T-helper 1 cell (primary cell): ENCODE results near the gene FOXP2.
"Not testable (repeated sequence)": the region's sequence is repeated elsewhere in the genome, so short reads cannot be mapped to it uniquely, and the experiment has no call there.

Source experiments
- DNase-seq, 5 donors: peaks; one replicate each; pipeline ENCODE4 v3.0.0-alpha.2; 2012 to 2020

FOXP2 gene

DNA sequence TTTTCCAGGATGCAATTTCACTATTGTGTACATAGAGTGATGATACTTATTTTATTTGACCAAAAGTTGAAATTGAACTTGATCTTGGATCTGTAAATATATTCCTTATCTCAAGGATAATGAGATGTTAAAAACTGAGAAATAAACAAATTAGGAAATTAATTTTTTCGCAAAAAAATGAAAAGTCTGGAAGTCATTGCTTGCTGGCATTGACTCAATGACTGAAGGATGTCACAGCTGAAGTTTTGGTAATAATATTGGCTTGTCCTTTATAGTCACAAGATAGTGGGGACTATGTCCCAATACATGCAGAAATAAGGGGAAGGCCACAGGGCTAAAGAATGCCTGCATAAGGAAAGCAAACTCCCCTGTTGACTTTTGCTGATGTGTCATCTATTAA is 92.8 kb downstream of the FOXP2 start:
- DNase-seq, result no peak

DNA sequence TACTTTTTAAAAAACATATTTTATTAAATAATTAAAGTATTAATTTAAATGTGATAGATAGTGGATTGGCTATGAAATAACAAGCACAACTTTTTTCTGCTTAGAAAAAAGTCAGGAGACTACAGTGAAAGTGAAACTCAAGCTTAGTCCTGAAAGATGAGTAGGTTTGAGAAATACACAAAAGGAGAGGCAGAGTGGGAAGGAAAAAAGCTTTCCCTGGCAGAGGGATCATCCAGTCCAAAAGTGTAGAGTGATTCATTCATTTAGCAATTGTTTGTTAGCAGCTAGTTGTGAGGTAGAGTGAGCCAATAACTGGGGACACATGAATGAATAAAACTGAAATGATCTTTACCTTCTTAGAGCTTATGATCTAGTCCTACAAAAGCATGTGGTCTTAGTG is 93.5 kb downstream of the FOXP2 start:
- no peak for DNase-seq

DNA sequence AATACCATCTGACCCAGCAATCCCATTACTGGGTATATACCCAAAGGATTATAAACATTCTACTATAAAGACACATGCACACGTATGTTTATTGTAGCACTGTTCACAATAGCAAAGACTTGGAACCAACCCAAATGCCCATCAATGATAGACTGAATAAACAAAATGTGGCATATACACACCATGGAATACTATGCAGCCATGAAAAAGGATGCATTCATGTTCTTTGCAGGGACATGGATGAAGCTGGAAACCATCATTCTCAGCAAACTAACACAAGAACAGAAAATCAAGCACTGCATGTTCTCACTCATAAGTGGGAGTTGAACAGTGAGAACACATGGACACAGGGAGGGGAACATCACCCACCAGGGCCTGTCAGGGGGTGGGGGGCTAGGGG is 96.2 kb downstream of the FOXP2 start:
- DNase-seq, result not testable (repeated sequence)

DNA sequence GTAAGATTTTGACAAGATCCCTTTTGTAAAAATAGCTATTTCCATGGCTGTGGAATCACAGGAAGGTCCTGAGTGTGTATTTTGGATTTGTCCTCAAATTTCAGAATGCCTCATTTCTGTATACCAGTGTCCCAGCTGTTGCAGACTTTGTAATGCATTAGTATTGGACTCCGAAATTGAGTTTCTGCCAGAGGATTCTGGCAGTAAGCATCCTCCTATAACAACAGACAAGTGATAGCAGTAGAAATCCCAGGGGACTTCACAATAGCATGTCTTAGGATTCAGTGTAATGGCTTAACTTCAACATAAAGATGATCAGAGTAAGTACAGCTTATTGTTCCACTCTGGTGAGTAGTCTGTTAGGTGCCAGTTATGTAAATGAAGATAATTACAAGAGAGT is 104.6 kb downstream of the FOXP2 start:
- no peak for DNase-seq

DNA sequence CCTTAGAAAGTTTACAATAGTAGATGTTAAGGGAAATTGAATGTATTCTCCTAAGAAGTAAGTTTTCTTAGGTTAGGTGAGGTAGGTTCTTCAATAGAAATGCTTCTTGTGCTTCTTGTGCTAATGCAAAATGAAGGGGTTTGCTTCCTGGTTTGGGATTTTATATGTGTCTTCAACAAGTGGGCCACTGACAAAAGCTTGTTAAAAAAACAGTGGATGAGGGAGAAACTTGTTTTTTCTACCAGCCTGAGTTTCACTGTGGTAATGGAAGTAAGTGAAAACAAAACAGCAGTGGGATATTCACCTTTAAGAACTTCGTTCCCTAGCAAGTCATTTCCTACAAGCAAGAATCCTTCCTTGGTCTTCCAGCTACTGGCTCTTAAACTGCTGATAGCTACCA is 107.5 kb downstream of the FOXP2 start:
- no peak for DNase-seq

DNA sequence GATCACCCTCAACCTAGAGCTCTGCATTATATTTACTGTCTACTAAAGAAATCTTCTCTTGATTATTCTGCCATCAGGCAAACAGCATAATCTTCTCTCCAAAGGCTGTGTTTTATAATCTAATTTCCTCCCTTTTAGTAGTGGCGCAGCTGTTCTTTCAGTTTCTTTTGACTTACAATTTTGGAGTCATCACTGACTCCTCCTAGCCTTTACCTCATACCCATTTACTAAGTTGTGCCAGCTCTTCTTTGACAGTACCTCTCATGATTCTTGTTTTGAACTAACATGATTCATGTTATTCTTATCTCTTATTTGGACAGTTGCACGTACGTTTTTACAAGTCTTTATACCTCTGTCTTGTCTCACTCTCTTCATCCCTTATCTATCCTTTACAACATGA is 113.0 kb downstream of the FOXP2 start:
- DNase-seq, result no peak

DNA sequence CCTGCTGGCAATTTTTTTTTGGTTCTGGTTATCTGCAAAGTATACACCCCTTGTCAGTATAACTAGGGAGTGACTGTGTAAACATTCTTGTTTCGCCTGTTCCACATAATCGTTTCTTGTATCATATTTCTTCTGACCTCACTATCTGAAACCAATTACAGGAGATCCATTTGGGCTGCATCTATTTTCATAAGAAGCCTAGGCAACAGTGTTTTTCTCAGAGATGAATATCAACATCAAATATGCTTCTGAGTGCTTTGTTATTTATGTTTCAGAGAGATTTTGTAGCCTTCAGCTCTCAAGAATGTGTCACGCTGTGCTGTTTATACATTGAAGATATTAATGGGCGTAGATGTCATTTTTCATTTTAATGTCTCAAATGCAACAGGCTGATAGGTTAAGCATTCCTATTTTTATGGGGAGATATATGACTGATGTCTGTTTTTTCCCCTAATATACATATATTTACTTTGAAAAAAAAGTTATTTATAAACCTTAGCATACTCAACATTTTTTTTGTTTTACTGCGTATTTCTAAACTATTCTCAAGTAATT is 115.5 kb downstream of the FOXP2 start:
- no peak for DNase-seq

DNA sequence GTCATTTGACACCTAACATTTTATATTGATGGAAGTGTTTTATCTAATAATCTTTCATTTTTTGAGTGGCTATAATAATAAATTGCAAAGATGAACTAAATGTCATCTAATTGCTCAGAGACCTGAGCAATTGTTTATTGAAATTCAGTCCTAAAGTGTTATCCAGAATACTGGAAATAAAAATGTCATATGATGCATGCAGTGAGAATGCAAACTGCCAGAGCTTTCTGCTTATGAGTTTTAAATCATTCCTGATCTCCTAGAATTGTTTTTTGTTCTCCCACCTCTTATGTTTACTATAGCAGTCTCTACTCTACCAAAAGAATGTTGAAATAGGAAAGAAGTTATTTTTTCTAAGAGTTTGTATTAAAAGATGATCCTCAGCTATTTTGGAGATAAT is 116.7 kb downstream of the FOXP2 start:
- no peak for DNase-seq

DNA sequence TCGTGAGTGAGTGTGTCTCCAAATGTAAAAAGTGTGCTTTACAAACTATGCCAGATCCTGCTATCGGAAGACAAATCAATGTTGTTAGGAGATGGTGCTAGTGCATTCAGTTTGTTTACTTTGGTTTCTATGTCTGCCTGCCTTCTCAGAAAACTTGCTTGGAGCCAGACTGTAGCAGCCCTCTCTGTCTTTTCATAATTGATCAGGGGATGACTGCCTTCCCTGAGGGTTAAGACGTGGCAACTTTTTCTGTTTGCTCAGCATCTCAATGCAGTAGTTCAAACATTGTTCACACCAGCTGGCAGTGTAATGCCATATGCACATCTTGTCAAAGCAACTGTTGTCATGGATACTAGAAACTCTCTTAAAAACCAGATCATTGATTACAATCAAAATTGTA is 118.5 kb downstream of the FOXP2 start:
- DNase-seq, result no peak

DNA sequence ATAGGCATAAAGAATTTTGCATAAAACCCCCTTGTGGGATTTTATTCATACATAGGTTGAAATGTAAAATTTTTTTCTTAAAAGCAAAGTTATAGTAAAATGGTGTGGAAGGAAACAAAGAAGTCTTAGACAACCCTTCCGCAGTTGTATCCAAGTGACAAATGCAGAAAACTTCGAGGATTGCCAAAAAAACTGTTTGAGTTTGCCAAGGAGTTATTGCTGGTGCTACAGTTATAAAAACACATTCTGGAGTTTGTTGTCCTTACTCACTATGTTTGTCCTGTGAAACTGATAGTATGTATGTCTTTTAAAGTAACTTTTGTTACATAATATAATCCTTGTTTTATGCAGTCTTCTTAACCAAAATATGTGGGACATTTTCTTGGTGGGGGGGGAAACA is 120.3 kb downstream of the FOXP2 start:
- DNase-seq, result no peak

DNA sequence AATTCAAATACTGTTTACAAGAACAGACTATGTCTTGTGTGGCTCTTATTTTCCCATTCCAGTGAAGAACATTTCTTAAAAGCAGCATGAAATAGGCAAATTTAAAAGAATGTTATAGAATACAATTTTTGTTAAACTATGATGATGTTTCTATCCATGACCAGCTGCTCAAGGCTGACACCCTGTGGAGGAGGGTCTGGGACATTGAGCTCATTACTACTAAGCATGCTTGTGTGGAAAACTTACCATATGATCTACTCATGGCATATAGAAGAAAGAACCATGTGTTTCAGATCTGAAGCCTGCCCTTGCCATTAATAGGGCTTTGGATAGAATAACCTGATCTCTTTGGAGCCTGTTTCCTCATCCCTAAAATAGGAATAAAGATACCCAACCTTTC is 125.0 kb downstream of the FOXP2 start:
- DNase-seq, result no peak

DNA sequence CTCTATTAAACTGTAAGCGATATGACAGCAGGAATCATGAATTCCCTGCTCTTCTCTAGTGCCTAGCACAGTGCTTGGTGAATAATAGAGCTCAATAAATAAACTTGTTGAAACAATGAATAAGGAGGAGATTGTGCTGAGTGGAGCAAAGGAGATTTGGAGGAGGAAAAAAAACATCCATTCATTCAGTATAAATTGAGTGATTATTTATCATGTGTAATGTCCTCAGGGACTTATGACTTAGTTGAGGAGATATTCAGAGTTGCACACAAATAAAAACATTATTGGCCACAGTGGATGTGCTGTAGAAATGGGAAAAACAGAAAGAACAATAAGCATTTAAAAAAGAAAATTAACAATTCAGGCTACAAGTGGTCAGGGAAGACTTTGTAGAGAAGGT is 125.7 kb downstream of the FOXP2 start:
- DNase-seq, result no peak

DNA sequence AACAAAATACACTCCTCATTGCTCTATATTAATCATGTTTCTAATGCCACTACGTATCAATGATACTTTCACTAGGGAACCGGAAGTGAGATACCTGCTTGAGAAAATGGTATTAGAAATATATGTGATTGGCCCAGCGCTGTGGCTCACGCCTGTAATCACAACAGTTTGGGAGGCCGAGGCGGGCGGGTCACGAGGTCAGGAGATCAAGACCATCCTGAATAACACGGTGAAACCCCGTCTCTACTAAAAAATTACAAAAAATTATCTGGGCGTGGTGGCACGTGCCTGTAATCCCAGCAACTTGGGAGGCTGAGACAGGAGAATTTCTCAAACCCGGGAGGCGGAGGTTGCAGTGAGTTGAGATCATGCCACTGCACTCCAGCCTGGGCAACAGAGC is 132.7 kb downstream of the FOXP2 start:
- not testable (repeated sequence) for DNase-seq

DNA sequence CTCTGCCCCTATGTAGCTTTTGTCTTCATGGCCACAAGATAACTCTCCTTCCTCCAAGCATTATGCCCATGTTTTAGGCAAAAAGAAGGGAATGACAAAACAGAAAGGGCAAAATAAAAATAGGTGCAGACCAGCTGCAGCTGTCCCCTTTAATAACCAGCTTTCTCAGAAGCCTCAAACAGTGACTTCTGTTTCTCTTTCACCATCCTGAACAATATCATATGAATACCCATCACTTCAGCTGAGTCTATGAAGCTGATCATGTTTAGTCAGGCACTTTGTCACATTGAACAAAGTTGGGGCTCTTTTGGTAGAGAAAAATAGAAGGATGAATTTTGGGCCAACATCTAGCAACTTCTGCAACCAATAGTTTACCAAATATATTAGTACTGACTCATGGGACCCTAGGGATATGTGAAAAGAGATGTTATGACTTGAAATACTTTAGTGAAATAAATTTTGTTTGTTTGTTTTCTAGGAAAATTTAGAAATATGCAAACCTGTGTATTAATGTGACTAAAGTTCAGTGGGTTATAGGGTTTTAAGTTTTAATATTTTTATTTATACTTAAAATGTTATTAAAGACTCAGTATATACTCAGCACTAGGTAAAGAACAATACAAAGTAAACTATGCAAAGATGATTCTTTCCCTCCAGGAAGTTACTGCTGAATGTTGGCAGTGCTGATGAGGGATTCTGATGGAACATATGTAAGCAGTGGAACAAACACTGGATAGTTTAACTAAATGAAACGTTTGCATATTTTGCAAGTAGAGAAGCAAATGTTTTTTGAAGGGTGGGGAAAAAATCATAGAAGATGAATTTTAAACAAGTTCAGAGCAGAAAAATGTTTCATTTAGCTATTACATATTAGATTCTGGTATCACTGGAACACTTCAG is 133.7 kb downstream of the FOXP2 start:
- no peak for DNase-seq

DNA sequence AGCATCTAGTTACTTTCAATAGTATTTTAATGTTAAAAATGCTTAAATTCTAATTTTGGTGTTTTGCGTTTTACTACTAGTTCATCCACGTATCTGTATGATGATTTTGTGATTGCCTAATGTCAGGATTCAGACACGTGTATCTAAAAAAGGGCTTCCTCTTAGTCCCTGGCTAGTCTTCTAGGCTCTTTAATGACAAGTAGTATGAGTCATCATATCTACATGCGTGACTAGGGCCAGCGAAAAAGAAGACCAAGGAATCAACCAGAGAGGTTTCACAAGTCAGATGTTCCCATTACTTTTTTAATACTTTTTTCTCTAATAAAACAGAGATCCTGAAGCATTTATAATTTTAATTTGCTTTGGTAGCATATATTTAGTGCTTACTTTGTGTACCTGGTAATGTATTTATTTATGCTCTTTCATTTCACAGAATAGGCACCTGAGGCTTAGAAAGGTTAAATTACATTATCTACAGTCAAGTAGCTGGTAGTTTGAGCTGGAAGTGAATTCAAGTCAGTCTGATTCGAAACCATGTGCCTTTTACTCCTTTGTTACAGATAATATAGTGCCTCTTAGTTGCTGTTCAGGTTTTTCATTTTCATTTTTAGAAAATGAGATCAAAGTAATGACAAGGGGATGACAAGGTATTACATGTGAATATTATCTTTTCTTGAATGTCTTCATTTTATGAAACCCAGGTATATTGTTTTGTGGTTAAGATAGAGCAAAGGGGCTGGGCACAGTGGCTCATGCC is 140.3 kb downstream of the FOXP2 start:
- DNase-seq, result peak in 1 of 5 donors; percentile 16

DNA sequence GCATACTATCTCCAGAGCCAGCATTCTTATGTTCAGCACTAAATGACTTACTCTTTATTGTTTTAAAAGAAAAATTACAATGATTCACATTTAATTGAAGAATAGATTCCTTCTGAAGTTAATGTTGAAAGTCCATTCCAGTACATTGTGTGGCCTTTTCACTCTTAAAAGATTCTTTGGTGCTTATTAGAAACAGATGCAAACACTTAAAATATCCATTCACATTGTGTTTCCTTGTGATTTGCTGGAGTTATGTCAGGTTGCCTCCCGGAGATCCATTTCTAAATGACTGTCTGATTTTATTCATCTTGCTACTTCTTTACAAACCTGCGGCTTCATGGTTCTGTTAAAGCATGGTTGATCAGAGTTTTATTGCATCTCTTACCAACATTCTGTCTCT is 152.8 kb downstream of the FOXP2 start:
- DNase-seq, result no peak

DNA sequence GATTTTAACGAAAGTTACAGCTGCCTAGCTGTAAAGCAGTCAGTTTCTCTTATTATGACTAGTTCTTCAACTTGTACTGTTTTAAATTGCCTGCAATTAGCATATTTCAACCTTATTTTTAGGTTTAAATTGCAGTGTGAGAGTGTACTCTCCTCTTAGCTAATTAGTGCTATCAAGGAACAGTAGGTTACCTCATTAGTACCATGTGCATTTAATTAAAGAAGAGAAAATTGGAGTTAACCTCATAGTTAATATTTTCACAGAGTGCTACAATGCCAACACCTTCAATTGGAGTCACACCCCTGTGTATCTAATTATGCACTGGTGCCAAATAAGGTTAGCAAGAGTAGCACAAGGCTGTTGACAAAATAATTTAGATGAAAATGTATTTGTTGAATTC is 154.6 kb downstream of the FOXP2 start:
- DNase-seq, result no peak

DNA sequence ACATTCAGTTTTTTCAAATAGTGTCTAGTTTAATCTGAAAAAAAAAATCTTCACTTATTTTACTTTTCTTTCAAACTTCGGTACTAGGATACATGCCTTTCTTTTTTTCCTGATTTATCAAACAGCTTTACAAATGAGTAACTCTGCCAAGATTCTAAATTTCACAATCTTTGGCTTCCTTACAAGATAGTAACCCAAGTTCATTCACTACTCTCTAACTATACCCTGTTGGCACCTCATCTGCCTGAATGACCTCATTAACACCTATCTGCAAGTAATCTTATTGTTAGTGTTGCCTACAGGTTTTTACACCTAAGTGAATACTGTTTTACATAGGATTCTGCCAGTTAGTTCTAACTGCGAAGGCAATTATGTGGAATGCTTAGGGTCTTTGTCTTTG is 159.8 kb downstream of the FOXP2 start:
- DNase-seq, result no peak

DNA sequence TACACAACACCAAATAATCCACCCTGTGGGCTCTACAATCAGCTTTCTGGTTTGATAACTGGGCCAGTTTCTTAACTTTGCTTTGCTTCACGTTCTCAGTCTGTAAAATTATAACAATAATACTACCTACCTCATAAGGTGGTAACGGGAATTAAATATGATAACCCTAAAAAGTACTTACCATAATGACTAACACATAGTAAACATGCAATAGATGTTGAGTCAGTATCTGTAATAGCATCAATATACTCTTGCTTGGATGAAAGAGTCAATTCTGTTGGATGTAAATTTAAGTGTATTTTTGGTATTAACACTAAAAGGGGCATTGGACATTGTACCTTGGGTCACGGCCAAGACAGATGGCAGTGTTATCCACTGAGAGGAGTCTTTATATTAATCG is 160.5 kb downstream of the FOXP2 start:
- DNase-seq, result no peak

DNA sequence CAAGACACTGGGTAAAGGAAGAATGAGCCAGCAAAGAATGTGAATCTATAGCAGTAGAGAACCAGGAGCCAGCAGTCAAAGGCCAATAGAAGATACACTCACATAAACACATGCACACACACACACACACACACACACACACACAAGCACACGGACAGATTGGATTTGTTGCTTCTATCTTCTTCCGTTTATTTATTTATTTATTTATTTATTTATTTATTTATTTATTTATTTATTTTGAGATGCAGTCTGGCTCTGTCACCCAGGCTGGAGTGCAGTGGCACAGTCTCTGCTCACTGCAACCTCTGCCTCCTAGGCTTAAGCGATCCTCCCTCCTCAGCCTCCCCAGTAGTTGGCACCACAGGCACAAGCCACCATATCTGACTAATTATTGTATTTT is 166.3 kb downstream of the FOXP2 start:
- DNase-seq, result not testable (repeated sequence)

DNA sequence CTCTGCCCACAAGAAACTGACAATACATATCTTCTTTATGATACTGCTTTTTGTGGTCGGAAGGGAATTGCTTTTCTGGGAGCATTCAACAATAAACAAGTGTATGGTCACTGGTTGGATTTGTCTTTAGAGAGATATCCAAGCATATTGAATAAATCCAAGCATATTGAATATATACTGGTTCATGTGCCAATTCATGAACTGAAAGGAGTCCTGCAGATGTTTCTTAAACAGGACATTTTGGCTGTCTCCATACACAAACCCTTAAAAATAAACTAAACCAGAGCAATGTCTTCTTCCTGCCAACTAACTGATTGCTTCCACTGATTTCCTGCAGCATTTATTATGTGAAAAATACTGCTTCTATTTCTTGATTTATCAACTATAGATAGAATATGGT is 173.9 kb downstream of the FOXP2 start:
- DNase-seq, result no peak

DNA sequence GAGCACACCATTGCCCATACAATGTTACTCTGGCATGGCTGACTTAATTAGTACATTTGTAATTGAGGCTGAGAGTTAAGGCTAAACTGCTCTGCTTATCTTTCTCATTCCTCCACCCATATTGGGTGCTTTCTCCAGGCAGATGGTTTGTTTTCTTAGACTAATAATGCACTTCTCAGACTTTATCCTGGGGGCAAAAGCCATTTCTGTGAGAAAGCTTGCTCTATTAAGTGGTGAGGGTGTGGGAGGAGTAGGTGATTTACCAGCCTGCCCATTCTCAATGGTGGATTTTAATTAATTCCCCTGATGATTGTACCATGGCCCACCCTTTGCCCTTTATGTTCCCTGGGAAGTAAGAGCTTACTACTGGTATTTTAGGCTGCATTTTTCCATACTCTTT is 174.8 kb downstream of the FOXP2 start:
- DNase-seq, result no peak

DNA sequence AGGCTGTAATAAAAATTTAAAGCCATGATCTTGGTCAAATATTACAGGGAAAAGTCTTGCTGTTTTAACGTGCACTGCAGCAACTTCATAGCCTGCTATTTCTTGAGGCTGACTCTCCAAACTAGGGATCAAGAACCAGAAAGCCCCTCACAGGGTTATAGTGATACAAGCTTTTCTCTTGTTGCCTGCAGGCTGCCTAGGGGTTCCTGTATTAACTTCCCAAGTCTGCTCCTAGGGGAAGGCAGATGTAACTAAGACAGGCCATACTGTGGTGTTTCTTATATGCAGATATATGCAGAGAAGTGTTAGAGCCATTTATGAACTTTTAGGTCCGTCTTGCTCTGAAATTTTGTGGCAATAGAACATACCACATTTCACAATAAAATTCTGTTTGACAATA is 175.7 kb downstream of the FOXP2 start:
- no peak for DNase-seq

DNA sequence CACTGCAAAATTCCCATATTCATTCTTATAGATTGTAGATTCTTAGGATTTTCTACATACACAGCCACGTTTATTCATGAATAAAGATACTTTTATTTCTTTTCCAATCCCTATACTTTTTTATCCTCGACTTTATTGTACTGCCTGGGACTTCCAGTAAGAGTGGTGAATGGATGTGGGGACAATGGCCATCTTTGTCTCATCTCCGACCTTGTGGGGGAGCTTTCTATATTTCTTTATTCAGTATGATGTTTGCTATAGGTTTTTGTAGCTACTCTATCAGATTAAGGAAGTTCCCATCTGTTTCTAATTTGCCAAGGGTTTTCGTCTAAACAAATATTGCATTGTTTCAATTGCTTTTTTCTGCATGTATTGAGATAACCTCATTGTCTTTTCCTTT is 184.3 kb downstream of the FOXP2 start:
- no peak for DNase-seq
